ENCODE data around the gene HDAC7. TPM values are rescaled to one million over a fixed set of nuclear protein-coding genes. Genes with fewer than 3 reads are reported as not detected.
A peak's percentile ranks its signal among the peaks of the same experiment; 100 is the strongest.

The HDAC7 gene
- total RNA-seq, 1 experiment from 2014 or later, result 31.5 TPM

GRCh38 chr12:47753021-47754001, 66.4 kb downstream of the HDAC7 start:
- peak; percentile 84 for DNase-seq
- H3K36me3 ChIP-seq, result no peaks in the 10 kb centered on the region
- H3K4me3 ChIP-seq, result no peak overlapping the region; the same call in 1 of the 2 replicates

GRCh38 chr12:47752552-47752951, 67.2 kb downstream of the HDAC7 start:
- DNase-seq, result peak; percentile 81

More at GRCh38 chr12:47753021-47754001, 66.4 kb downstream of the HDAC7 start:
- Histone ChIP-seq H3K9me3 (no peaks in the 10 kb centered on the region), H3K27me3 (no peaks in the 10 kb centered on the region)

GRCh38 chr12:47752121-47752520, 67.6 kb downstream of the HDAC7 start:
- Histone ChIP-seq H3K36me3 (no peaks in the 10 kb centered on the region), H3K4me3 (no peak overlapping the region), H3K27me3 (no peaks in the 10 kb centered on the region), H3K9me3 (no peaks in the 10 kb centered on the region)
- no peak for DNase-seq

More at GRCh38 chr12:47752552-47752951, 67.2 kb downstream of the HDAC7 start:
- Histone ChIP-seq H3K4me3 (no peak overlapping the region), H3K9me3 (no peaks in the 10 kb centered on the region), H3K36me3 (no peaks in the 10 kb centered on the region), H3K27me3 (no peaks in the 10 kb centered on the region)

GRCh38 chr12:47751561-47751960, 68.1 kb downstream of the HDAC7 start:
- Histone ChIP-seq H3K9me3 (no peaks in the 10 kb centered on the region), H3K36me3 (no peaks in the 10 kb centered on the region), H3K27me3 (no peaks in the 10 kb centered on the region), H3K4me3 (no peak overlapping the region)
- no peak for DNase-seq

- H3K9me3 ChIP-seq, result no peaks in the 10 kb centered on the region
- no peak for DNase-seq
Measured at GRCh38 chr12:47750916-47751470, 68.7 kb downstream of the HDAC7 start.

GRCh38 chr12:47750229-47750798, 69.4 kb downstream of the HDAC7 start:
- no peak for DNase-seq
- no peak overlapping the region for H3K4me3 ChIP-seq
- H3K36me3 ChIP-seq, result no peaks in the 10 kb centered on the region
- no peaks in the 10 kb centered on the region for H3K27me3 ChIP-seq
- no peaks in the 10 kb centered on the region for H3K9me3 ChIP-seq

More at GRCh38 chr12:47750916-47751470, 68.7 kb downstream of the HDAC7 start:
- no peaks in the 10 kb centered on the region for H3K27me3 ChIP-seq
- no peak overlapping the region for H3K4me3 ChIP-seq
- H3K36me3 ChIP-seq, result no peaks in the 10 kb centered on the region

GRCh38 chr12:47748899-47749298, 70.8 kb downstream of the HDAC7 start:
- Histone ChIP-seq H3K9me3 (no peaks in the 10 kb centered on the region), H3K27me3 (no peaks in the 10 kb centered on the region), H3K4me3 (no peak overlapping the region), H3K36me3 (no peaks in the 10 kb centered on the region)
- DNase-seq, result no peak

GRCh38 chr12:47748507-47748828, 71.2 kb downstream of the HDAC7 start:
- Histone ChIP-seq H3K36me3 (no peaks in the 10 kb centered on the region), H3K27me3 (no peaks in the 10 kb centered on the region), H3K9me3 (no peaks in the 10 kb centered on the region), H3K4me3 (no peak overlapping the region)
- no peak for DNase-seq

- Histone ChIP-seq H3K36me3 (no peaks in the 10 kb centered on the region), H3K27me3 (no peaks in the 10 kb centered on the region), H3K4me3 (no peak overlapping the region), H3K9me3 (no peaks in the 10 kb centered on the region)
- DNase-seq, result no peak
Measured at GRCh38 chr12:47747596-47748506, 71.9 kb downstream of the HDAC7 start.

- no peak for DNase-seq
- Histone ChIP-seq H3K4me3 (no peak overlapping the region), H3K27me3 (no peaks in the 10 kb centered on the region), H3K9me3 (no peaks in the 10 kb centered on the region), H3K36me3 (no peaks in the 10 kb centered on the region)
Measured at GRCh38 chr12:47747126-47747525, 72.6 kb downstream of the HDAC7 start.

- Histone ChIP-seq H3K9me3 (no peaks in the 10 kb centered on the region), H3K27me3 (no peaks in the 10 kb centered on the region), H3K4me3 (no peak overlapping the region), H3K36me3 (no peaks in the 10 kb centered on the region)
- DNase-seq, result no peak
Measured at GRCh38 chr12:47746523-47746922, 73.2 kb downstream of the HDAC7 start.

- Histone ChIP-seq H3K4me3 (no peak overlapping the region), H3K9me3 (no peaks in the 10 kb centered on the region), H3K36me3 (no peaks in the 10 kb centered on the region), H3K27me3 (no peaks in the 10 kb centered on the region)
- no peak for DNase-seq
Measured at GRCh38 chr12:47746073-47746472, 73.6 kb downstream of the HDAC7 start.

- no peak for DNase-seq
- Histone ChIP-seq H3K4me3 (no peak overlapping the region), H3K27me3 (no peaks in the 10 kb centered on the region), H3K9me3 (no peaks in the 10 kb centered on the region), H3K36me3 (no peaks in the 10 kb centered on the region)
Measured at GRCh38 chr12:47745485-47746041, 74.1 kb downstream of the HDAC7 start.

GRCh38 chr12:47744778-47745436, 74.8 kb downstream of the HDAC7 start:
- H3K36me3 ChIP-seq, result no peaks in the 10 kb centered on the region
- no peak for DNase-seq
- no peak overlapping the region for H3K4me3 ChIP-seq
- H3K27me3 ChIP-seq, result no peaks in the 10 kb centered on the region
- H3K9me3 ChIP-seq, result no peaks in the 10 kb centered on the region

GRCh38 chr12:47744005-47744651, 75.6 kb downstream of the HDAC7 start:
- Histone ChIP-seq H3K27me3 (no peaks in the 10 kb centered on the region), H3K9me3 (no peaks in the 10 kb centered on the region), H3K36me3 (no peaks in the 10 kb centered on the region), H3K4me3 (no peak overlapping the region)
- DNase-seq, result no peak

Measured in MG63 (cell line).